Right ventricle myocardium inferior (tissue), 1 donor: ENCODE data around the gene SPSB1. TPM values are rescaled to one million over a fixed set of nuclear protein-coding genes. Genes with fewer than 3 reads are reported as not detected.
A peak's percentile ranks its signal among the peaks of the same experiment; 100 is the strongest.
"Not testable (repeated sequence)": the region's sequence is repeated elsewhere in the genome, so short reads cannot be mapped to it uniquely, and the experiment has no call there.

Experiments used
- ATAC-seq: fragments of 200-7000 bp; cut with Tn5 transposase; one replicate; pipeline ENCODE4 v1.9.1; 2020; ENCODE audit warnings: mild to moderate bottlenecking, moderate library complexity
- DNase-seq: peaks from one replicate; pipeline ENCODE4 v3.0.0; 2021; ENCODE audit errors: missing footprints
- intact Hi-C: fragments of 100-400 bp; cut with DNase I; formaldehyde crosslinking; loops from one replicate; pipeline ENCODE4 v1.11.0; 2022
- total RNA-seq: library from RNA; stranded (reverse); fragmentation: NEBNext Ultra II Directional; extraction: Animal tissue kit (Norgen Biotek cat#: 25700); gene quantifications from one replicate; pipeline ENCODE4 v1.2.1, GENCODE V29; 2021
- donor health status: DM: no; HTN: yes; CAD: no; lungs with severe emphysema.

Gene SPSB1
- total RNA-seq, 1 donor from 2014 or later: 16.5 TPM

DNA sequence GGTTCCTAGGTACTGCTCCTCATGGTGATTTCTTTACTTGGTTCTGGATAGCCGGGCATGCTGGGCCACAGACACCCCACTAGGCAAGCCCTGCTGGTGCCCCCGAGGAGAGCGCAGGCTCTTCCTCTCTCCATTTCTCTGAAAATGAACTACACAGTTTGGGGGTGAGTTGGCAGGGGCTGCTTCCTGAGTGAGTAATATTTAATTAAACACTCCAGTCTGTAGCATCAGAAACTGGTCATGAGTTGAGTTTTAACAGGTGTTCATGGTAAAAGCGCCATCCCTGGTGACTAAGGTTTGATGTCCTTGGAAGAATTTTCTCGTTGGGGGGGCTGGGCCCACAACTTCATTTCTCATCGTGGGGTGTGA is 1.7 kb downstream of the SPSB1 start:
- DNase-seq: no peak
- intact Hi-C loops: no loop called here

DNA sequence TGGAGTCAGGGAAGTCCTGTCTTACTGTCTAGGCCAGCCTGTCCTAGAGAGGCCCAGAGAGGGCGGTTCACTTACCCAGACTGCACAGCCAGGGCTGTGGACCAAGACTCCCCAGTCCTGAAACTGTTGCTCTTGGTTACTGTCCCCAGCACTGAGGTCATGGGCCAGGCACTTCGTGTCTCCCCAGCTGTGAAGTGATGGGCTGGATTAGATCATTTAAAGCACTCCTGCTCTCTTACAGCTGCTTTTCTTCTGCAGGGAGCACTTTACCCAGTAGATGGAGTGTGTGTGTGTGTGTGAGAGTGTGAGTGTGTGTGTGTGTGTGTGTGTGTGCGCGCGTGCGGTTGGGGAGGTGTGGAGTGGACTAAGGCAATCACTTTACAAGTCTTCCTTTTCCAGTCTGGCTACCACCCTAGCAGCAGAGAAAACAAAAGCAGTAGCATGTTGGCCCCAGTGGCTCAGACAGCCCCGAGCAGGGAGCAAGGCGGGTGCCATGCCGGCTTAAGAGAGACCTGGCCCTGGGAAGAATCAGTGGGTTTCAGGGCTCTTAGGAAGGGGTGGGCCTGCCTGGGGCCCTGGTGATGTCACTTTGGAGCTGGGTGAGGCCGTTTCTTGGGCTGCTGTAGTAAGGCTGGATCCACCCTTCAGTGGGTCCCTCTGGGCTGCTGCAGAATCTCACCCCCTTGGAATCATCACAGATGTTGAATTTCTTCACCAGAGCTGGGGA is 2.4 kb downstream of the SPSB1 start:
- peak; percentile 45 for ATAC-seq
- DNase-seq: no peak
- intact Hi-C loops: no loop called here

More for the DNA sequence above, 1.7 kb downstream of the SPSB1 start:
- no peak for ATAC-seq

- intact Hi-C loops: no loop called here
- no peak for DNase-seq
- ATAC-seq: no peak
Measured at GRCh38 chr1:9295884-9296283, 3.2 kb downstream of the SPSB1 start.

GRCh38 chr1:9296850-9297249 is 4.2 kb downstream of the SPSB1 start:
- no peak for DNase-seq
- no peak for ATAC-seq
- intact Hi-C loops: no loop called here

DNA sequence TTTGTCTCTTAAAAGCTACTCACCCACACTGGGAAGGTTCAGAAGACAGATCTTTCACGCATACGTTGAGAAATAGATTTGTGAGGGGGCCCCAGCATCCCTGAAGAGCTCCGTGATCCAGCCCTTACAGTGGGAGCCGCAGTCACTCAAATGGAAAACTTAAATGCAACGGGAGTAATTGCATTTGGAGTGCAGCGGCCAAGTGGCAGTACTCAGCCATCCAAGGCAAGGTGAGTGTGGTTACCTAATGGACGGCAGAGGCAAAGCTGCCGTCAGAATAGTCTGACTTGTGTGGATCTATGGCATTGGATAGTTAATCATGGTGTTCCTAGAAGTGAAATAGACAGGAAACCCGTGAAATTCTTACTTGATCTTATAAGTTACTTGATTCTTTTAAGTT is 5.1 kb downstream of the SPSB1 start:
- intact Hi-C loops: no loop called here

DNA sequence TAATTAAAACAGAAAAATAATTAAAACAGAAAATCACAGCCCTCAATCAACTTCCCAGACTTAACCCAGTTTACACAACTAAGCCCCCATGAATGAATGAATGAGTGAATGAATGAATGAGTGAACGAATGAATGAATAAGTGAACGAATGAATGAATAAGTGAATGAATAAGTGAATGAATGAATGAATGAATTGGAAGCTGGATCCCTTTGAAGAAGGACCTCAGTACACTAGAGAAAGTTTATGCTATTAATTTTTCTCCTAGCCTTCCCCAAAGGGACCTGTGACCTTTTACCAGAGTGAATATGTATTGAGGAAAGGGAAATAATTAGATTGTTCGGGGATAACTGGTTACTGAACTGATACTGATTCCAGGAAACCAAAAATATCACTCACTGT is 5.6 kb downstream of the SPSB1 start:
- ATAC-seq: no peak
- intact Hi-C loops: no loop called here

More for the DNA sequence above, 5.1 kb downstream of the SPSB1 start:
- no peak for ATAC-seq
- no peak for DNase-seq

GRCh38 chr1:9299571-9300541 is 7.2 kb downstream of the SPSB1 start:
- ATAC-seq, DNase-seq, intact Hi-C loops: not testable (repeated sequence)

More for the DNA sequence above, 5.6 kb downstream of the SPSB1 start:
- no peak for DNase-seq

- DNase-seq: no peak
- no peak for ATAC-seq
- intact Hi-C loops: no loop called here
Measured at GRCh38 chr1:9300573-9300972, 7.9 kb downstream of the SPSB1 start.

- ATAC-seq (peak; percentile 43), DNase-seq (no peak)
- intact Hi-C loops: no loop called here
Measured at GRCh38 chr1:9302745-9303524, 10.2 kb downstream of the SPSB1 start.

DNA sequence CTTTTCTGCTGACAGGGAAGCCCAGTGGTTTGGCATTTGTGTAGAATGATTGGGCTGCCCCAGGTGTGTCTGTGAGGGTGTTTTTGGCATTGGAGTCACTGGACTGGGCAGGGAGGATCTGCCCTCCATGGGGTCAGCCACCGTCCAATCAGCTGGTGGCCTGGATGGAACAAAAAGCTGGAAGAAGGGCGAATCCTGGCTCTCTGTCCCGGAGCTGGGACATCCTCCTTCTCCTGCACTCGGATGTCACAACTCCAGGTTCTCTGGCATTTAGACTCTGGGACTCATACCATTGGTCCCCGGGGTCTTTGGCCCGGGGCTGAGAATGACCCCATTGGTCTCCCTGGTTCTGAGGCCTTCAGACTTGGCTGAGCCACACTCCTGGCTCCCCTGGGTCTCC is 11.2 kb downstream of the SPSB1 start:
- intact Hi-C loops: no loop called here
- DNase-seq: no peak
- no peak for ATAC-seq

GRCh38 chr1:9305216-9305615 is 12.5 kb downstream of the SPSB1 start:
- intact Hi-C loops: no loop called here
- DNase-seq: no peak

GRCh38 chr1:9306006-9306405 is 13.3 kb downstream of the SPSB1 start:
- ATAC-seq: no peak
- no peak for DNase-seq
- intact Hi-C loops: no loop called here

More at GRCh38 chr1:9305216-9305615, 12.5 kb downstream of the SPSB1 start:
- ATAC-seq: no peak

- DNase-seq (no peak), ATAC-seq (no peak)
- intact Hi-C loops: no loop called here
Measured at GRCh38 chr1:9307303-9307702, 14.6 kb downstream of the SPSB1 start.

GRCh38 chr1:9308236-9308785 is 15.6 kb downstream of the SPSB1 start:
- DNase-seq (no peak), ATAC-seq (no peak)
- intact Hi-C loops: no loop called here

DNA sequence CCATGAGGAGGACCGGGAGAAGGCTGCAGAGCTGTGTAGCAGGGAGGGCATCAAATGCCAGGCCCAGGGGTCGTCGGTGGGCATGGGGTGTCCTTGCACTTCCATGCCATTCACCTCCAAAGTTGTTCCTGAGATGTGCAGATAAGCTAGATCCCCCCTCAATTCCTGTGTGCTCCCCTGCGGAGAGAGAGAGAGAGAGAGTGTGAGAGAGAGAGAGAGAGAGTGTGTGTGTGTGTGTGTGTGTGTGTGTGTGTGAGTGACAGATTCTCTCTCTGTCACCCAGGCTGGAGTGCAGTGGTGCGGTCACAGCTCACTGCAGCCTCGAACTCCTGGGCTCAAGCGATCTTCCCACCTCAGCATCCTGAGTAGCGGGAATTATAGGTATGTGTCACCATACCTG is 16.4 kb downstream of the SPSB1 start:
- DNase-seq (no peak), ATAC-seq (no peak)
- intact Hi-C loops: no loop called here

DNA sequence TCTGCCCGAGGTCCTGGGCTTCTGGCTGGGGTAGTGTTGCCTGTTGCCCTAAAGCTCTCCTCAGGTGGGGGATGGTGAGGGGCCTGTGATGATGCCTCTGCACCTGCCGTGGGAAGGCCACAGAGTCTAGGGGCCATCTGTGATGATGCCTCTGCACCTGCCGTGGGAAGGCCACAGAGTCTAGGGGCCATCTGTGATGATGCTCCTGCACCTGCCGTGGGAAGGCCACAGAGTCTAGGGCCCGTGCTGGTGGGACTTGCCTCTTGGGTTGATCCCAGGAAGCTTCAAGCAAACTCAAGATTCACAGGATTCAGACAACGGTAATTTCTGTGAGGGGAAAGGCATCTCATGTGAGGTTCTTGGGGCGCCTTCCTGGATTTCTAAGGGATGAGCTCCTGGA is 17.3 kb downstream of the SPSB1 start:
- DNase-seq (no peak), ATAC-seq (no peak)
- intact Hi-C loops: no loop called here

DNA sequence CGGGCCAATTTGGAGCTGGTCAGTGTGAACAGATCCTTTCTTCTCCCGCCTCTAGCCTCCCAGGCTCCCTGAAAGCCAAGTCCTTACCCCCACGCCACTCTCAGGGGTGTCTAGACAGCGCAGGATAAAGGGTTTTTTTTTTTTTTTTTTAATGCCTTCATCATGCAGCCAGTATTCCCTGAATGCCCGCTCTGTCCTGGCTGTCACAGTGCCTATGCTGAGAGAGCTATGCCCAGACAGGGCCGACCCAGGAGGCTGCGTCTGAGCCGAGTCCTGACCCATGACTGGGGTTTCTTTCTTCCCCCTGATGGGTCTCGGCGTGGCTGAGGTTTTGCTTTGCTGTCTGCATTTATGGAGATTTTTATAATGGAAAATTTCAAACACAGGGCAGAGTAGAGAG is 18.3 kb downstream of the SPSB1 start:
- DNase-seq: no peak
- ATAC-seq: no peak
- intact Hi-C loops: no loop called here

DNA sequence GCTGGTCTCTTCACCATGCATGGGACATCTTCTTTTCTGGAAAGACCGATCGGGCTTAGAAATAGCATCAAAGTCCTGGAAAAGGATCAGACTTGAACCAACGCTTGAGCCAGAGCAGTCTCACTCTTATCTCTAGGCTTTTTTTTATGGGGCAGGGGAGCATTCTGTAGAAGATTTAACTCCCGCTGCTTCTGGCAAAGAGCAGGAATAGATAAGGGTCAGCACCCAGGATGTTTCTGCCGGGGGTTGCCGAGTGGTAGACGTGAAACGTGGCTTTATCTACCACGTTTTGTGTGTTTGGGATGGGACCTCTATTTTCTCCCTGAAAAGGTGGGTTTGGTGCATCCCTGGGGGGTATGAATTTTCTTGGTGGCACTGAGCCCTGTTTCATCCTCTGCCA is 18.8 kb downstream of the SPSB1 start:
- no peak for ATAC-seq
- DNase-seq: no peak
- intact Hi-C loops: no loop called here

DNA sequence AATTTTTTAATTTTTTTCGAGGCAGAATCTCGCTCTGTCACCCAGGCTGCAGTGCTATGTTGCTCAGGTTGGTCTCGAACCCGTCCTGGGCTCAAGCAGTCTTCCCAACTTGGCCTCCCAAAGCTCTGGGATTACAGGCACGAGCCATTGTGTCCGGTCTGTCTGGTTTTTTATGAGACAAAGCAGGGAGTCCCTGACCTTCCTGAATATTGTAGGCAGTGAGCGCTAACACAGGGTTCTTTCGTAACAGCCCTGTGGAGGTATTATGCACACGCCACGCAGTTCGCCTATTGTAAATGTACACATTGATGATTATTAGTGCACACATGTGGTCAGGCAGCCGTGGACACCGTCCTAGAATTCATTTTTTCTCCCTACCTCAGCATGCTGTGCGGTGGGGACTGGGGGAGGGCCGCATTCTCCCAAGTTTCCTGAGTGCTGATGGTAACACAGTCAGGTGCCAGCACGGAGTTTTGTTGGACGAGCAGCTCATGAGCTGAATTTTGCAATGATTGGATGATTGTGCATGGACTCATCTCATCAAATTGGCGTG is 19.6 kb downstream of the SPSB1 start:
- no peak for DNase-seq
- intact Hi-C loops: no loop called here

More for the DNA sequence above, 19.6 kb downstream of the SPSB1 start:
- no peak for ATAC-seq
